ENCODE results near the gene DIP2C.

The DIP2C gene

GRCh38 chr10:601660-601963, 87.9 kb downstream of the DIP2C start:
- H3K79me2 ChIP-seq (ENCODE audit: insufficient read depth, low read length) = no peaks in the 10 kb centered on the region
- no peak overlapping the region for H3K4me2 ChIP-seq (ENCODE audit: low read depth, low read length, poor library complexity, severe bottlenecking)
- H3K4me1 ChIP-seq (ENCODE audit: insufficient read depth, low read length, poor library complexity, severe bottlenecking) = no peaks in the 10 kb centered on the region
- H3F3A ChIP-seq (ENCODE audit: low read depth) = no peaks in the 10 kb centered on the region
- H2AFZ ChIP-seq (ENCODE audit: low read length) = no peak overlapping the region
- no peaks in the 10 kb centered on the region for H3K36me3 ChIP-seq (ENCODE audit: insufficient read depth, low read length)
- H3K9me3 ChIP-seq (ENCODE audit: insufficient read depth, low read depth, low read length) = no peaks in the 10 kb centered on the region
- no peak overlapping the region for H3K9ac ChIP-seq (ENCODE audit: low read depth, low read length, poor library complexity, severe bottlenecking)
- TF ChIP-seq EZH2phosphoT487 (IDR thresholded peaks at IDR 0.05; ENCODE audit: borderline replicate concordance) (no peak), CTCF (conservative IDR thresholded peaks at IDR 0.05; ENCODE audit: low read length) (no peak)
- H3K27me3 ChIP-seq (ENCODE audit: insufficient read depth, low read length, poor library complexity, severe bottlenecking) = no peaks in the 10 kb centered on the region
- no peak overlapping the region for H3K4me3 ChIP-seq (ENCODE audit: low read length, poor library complexity, severe bottlenecking)
- no peaks in the 10 kb centered on the region for H4K20me1 ChIP-seq (ENCODE audit: insufficient read depth, low read length, poor library complexity, severe bottlenecking)
- no peaks in the 10 kb centered on the region for H3K9me2 ChIP-seq (replicated peaks; ENCODE audit: low read depth, low read length)

- TF ChIP-seq CTCF (conservative IDR thresholded peaks at IDR 0.05; ENCODE audit: low read length) (no peak), EZH2phosphoT487 (IDR thresholded peaks at IDR 0.05; ENCODE audit: borderline replicate concordance) (no peak)
- H3K27me3 ChIP-seq (ENCODE audit: insufficient read depth, low read length, poor library complexity, severe bottlenecking) = no peaks in the 10 kb centered on the region
Measured at GRCh38 chr10:600876-601659, 88.4 kb downstream of the DIP2C start.

GRCh38 chr10:600234-600633, 89.2 kb downstream of the DIP2C start:
- no peaks in the 10 kb centered on the region for H3K36me3 ChIP-seq (ENCODE audit: insufficient read depth, low read length)
- no peaks in the 10 kb centered on the region for H3K9me3 ChIP-seq (ENCODE audit: insufficient read depth, low read depth, low read length)
- H3K4me2 ChIP-seq (ENCODE audit: low read depth, low read length, poor library complexity, severe bottlenecking) = no peak overlapping the region
- H3K4me1 ChIP-seq (ENCODE audit: insufficient read depth, low read length, poor library complexity, severe bottlenecking) = no peaks in the 10 kb centered on the region
- no peaks in the 10 kb centered on the region for H3K9me2 ChIP-seq (replicated peaks; ENCODE audit: low read depth, low read length)
- no peak overlapping the region for H3K9ac ChIP-seq (ENCODE audit: low read depth, low read length, poor library complexity, severe bottlenecking)
- no peak overlapping the region for H2AFZ ChIP-seq (ENCODE audit: low read length)
- no peaks in the 10 kb centered on the region for H4K20me1 ChIP-seq (ENCODE audit: insufficient read depth, low read length, poor library complexity, severe bottlenecking)
- no peak for TF ChIP-seq CTCF (conservative IDR thresholded peaks at IDR 0.05; ENCODE audit: low read length)
- TF ChIP-seq EZH2phosphoT487 (IDR thresholded peaks at IDR 0.05; ENCODE audit: borderline replicate concordance) = no peak
- no peaks in the 10 kb centered on the region for H3F3A ChIP-seq (ENCODE audit: low read depth)
- H3K4me3 ChIP-seq (ENCODE audit: low read length, poor library complexity, severe bottlenecking) = no peak overlapping the region
- no peaks in the 10 kb centered on the region for H3K27me3 ChIP-seq (ENCODE audit: insufficient read depth, low read length, poor library complexity, severe bottlenecking)
- no peaks in the 10 kb centered on the region for H3K79me2 ChIP-seq (ENCODE audit: insufficient read depth, low read length)

More at GRCh38 chr10:600876-601659, 88.4 kb downstream of the DIP2C start:
- H3K9ac ChIP-seq (ENCODE audit: low read depth, low read length, poor library complexity, severe bottlenecking) = no peak overlapping the region
- H3K4me2 ChIP-seq (ENCODE audit: low read depth, low read length, poor library complexity, severe bottlenecking) = no peak overlapping the region
- no peaks in the 10 kb centered on the region for H3K36me3 ChIP-seq (ENCODE audit: insufficient read depth, low read length)
- no peaks in the 10 kb centered on the region for H4K20me1 ChIP-seq (ENCODE audit: insufficient read depth, low read length, poor library complexity, severe bottlenecking)
- no peaks in the 10 kb centered on the region for H3F3A ChIP-seq (ENCODE audit: low read depth)
- H3K79me2 ChIP-seq (ENCODE audit: insufficient read depth, low read length) = no peaks in the 10 kb centered on the region
- H3K9me3 ChIP-seq (ENCODE audit: insufficient read depth, low read depth, low read length) = no peaks in the 10 kb centered on the region
- H3K4me1 ChIP-seq (ENCODE audit: insufficient read depth, low read length, poor library complexity, severe bottlenecking) = no peaks in the 10 kb centered on the region
- H3K4me3 ChIP-seq (ENCODE audit: low read length, poor library complexity, severe bottlenecking) = no peak overlapping the region
- H3K9me2 ChIP-seq (replicated peaks; ENCODE audit: low read depth, low read length) = no peaks in the 10 kb centered on the region
- H2AFZ ChIP-seq (ENCODE audit: low read length) = no peak overlapping the region

All from Loucy (cell line).